Mesothelial cell of epicardium (in vitro differentiated cells): ENCODE data around the gene LRRC52. TPM values are rescaled to one million over a fixed set of nuclear protein-coding genes. Genes with fewer than 3 reads are reported as not detected.

Experiments
- DNase-seq, 2 experiments: peaks; one replicate each; pipeline ENCODE4 v3.0.0; 2021; ENCODE audit warnings: low spot score in 2 of 2; ENCODE audit not compliant: unreplicated experiment in 2 of 2
- H3K27ac Mint-ChIP-seq: 2 replicates; pipeline ENCODE4 v1.8.0; 2021; ENCODE audit warnings: mixed read lengths
- H3K27me3 Mint-ChIP-seq: 2 replicates; pipeline ENCODE4 v1.8.0; 2021; ENCODE audit warnings: low read depth, mixed read lengths
- H3K36me3 Mint-ChIP-seq: 2 replicates; pipeline ENCODE4 v1.8.0; 2021; ENCODE audit warnings: mixed read lengths
- H3K4me1 Mint-ChIP-seq: 2 replicates; pipeline ENCODE4 v1.8.0; 2021; ENCODE audit warnings: mixed read lengths
- H3K4me3 Mint-ChIP-seq: 2 replicates; pipeline ENCODE4 v1.8.0; 2021; ENCODE audit warnings: mild to moderate bottlenecking, moderate library complexity, mixed read lengths
- H3K9me3 Mint-ChIP-seq: 2 replicates; pipeline ENCODE4 v1.8.0; 2021; ENCODE audit warnings: mixed read lengths
- CTCF ChIP-seq: fragments of 200-600 bp; sonication (generic); IDR thresholded peaks from one replicate; pipeline ENCODE4 v1.5.0; 2021; ENCODE audit warnings: antibody characterized with exemption; ENCODE audit not compliant: unreplicated experiment
- total RNA-seq: library from RNA; stranded (reverse); gene quantifications from 3 replicates; pipeline ENCODE4 v1.2.1, GENCODE V29; 2021

Gene LRRC52
- total RNA-seq, 1 donor from 2014 or later, result not detected

- Mint-ChIP-seq H3K36me3 (no peaks in the 10 kb centered on the region), H3K27ac (no peak overlapping the region), H3K4me3 (no peak overlapping the region), H3K9me3 (peaks cover 7% of the 10 kb centered on the region), H3K27me3 (peaks cover 7% of the 10 kb centered on the region), H3K4me1 (peaks cover 1% of the 10 kb centered on the region)
- no peak for DNase-seq
- no peak for TF ChIP-seq CTCF
These were observed 42.4 kb upstream of the LRRC52 start for GRCh38 chr1:165501330-165501969.

- peaks cover 7% of the 10 kb centered on the region for H3K27me3 Mint-ChIP-seq
- H3K9me3 Mint-ChIP-seq, result peaks cover 7% of the 10 kb centered on the region
- TF ChIP-seq CTCF, result no peak
- no peak overlapping the region for H3K4me3 Mint-ChIP-seq
- H3K4me1 Mint-ChIP-seq, result no peaks in the 10 kb centered on the region
- H3K36me3 Mint-ChIP-seq, result no peaks in the 10 kb centered on the region
- no peak overlapping the region for H3K27ac Mint-ChIP-seq
- no peak for DNase-seq
These were observed 41.8 kb upstream of the LRRC52 start for GRCh38 chr1:165501970-165502348.

- H3K9me3 Mint-ChIP-seq, result peaks cover 7% of the 10 kb centered on the region
- no peak for TF ChIP-seq CTCF
These were observed 36.2 kb upstream of the LRRC52 start for GRCh38 chr1:165507570-165507969.

GRCh38 chr1:165508291-165508690 lies 35.5 kb upstream of the LRRC52 start:
- no peak for DNase-seq
- TF ChIP-seq CTCF, result no peak
- Mint-ChIP-seq H3K27me3 (peaks cover 15% of the 10 kb centered on the region), H3K4me1 (no peaks in the 10 kb centered on the region), H3K27ac (no peak overlapping the region), H3K4me3 (no peak overlapping the region), H3K36me3 (no peaks in the 10 kb centered on the region), H3K9me3 (peaks cover 7% of the 10 kb centered on the region)

More at GRCh38 chr1:165507570-165507969, 36.2 kb upstream of the LRRC52 start:
- Mint-ChIP-seq H3K36me3 (no peaks in the 10 kb centered on the region), H3K4me1 (no peaks in the 10 kb centered on the region), H3K27ac (no peak overlapping the region), H3K4me3 (no peak overlapping the region), H3K27me3 (peaks cover 10% of the 10 kb centered on the region)
- DNase-seq, result no peak

- DNase-seq, result no peak
- Mint-ChIP-seq H3K4me3 (no peak overlapping the region), H3K36me3 (no peaks in the 10 kb centered on the region), H3K4me1 (no peaks in the 10 kb centered on the region), H3K27ac (no peak overlapping the region), H3K27me3 (peaks cover 19% of the 10 kb centered on the region), H3K9me3 (no peaks in the 10 kb centered on the region)
- TF ChIP-seq CTCF, result no peak
These were observed 31.0 kb upstream of the LRRC52 start for GRCh38 chr1:165512816-165513215.

GRCh38 chr1:165516469-165516868 lies 27.3 kb upstream of the LRRC52 start:
- no peaks in the 10 kb centered on the region for H3K36me3 Mint-ChIP-seq
- no peak for TF ChIP-seq CTCF
- H3K27me3 Mint-ChIP-seq, result peaks cover 16% of the 10 kb centered on the region
- peaks cover 29% of the 10 kb centered on the region for H3K9me3 Mint-ChIP-seq
- H3K27ac Mint-ChIP-seq, result no peak overlapping the region
- no peak overlapping the region for H3K4me3 Mint-ChIP-seq
- DNase-seq, result no peak
- no peaks in the 10 kb centered on the region for H3K4me1 Mint-ChIP-seq
